Aorta (tissue), 5 donors: ENCODE results near the gene BAIAP2. TPM values are rescaled to one million over a fixed set of nuclear protein-coding genes. Genes with fewer than 3 reads are reported as not detected.
"Not testable (repeated sequence)": the region's sequence is repeated elsewhere in the genome, so short reads cannot be mapped to it uniquely, and the experiment has no call there.

Experiments
- ATAC-seq: fragments of 200-7000 bp; cut with Tn5 transposase; one replicate; pipeline ENCODE4 v1.9.1; 2022; ENCODE audit warnings: moderate library complexity; ENCODE audit not compliant: low FRiP score
- DNase-seq, 2 donors: peaks; one replicate each; pipeline ENCODE4 v3.0.0-alpha.2; 2020
- H3K27ac ChIP-seq, 2 donors: one replicate each; pipeline ENCODE4 v1.5.1; 2013; ENCODE audit warnings: low read length in 2 of 2, mild to moderate bottlenecking in 2 of 2, moderate library complexity in 2 of 2, control low read depth in 1 of 2, inconsistent platforms in 1 of 2, low read depth in 1 of 2
- H3K27me3 ChIP-seq, 2 donors: one replicate each; pipeline ENCODE4 v1.6.1; 2013; ENCODE audit warnings: control low read depth in 1 of 2, low read length in 1 of 2, mild to moderate bottlenecking in 1 of 2, moderate library complexity in 1 of 2; ENCODE audit not compliant: insufficient read depth in 2 of 2, control insufficient read depth in 1 of 2
- H3K36me3 ChIP-seq, 2 donors: one replicate each; pipeline ENCODE4 v1.6.1; 2013; ENCODE audit warnings: control low read depth in 1 of 2, low read length in 1 of 2, mild to moderate bottlenecking in 1 of 2; ENCODE audit not compliant: insufficient read depth in 2 of 2, control insufficient read depth in 1 of 2
- H3K4me1 ChIP-seq, 2 donors: one replicate each; pipeline ENCODE4 v1.6.1; 2013; ENCODE audit warnings: low read length in 2 of 2, control low read depth in 1 of 2, mild to moderate bottlenecking in 1 of 2, moderate library complexity in 1 of 2; ENCODE audit not compliant: insufficient read depth in 2 of 2, control insufficient read depth in 1 of 2
- H3K4me3 ChIP-seq, 2 donors: one replicate each; pipeline ENCODE4 v1.5.1; 2013; ENCODE audit warnings: low read length in 2 of 2, control low read depth in 1 of 2, mild to moderate bottlenecking in 1 of 2
- H3K9me3 ChIP-seq: one replicate; pipeline ENCODE4 v1.6.1; 2013; ENCODE audit warnings: mild to moderate bottlenecking, low read length; ENCODE audit not compliant: control insufficient read depth
- WGBS, 2 donors: extraction: QIAGEN DNeasy Blood & Tissue Kit; methylation state at CpG; one replicate each; pipeline ENCODE4 v1.1.7; 2013; 5-methylcytosine and 5-hydroxymethylcytosine counted together
- intact Hi-C, 2 donors: fragments of 100-400 bp; cut with DNase I; formaldehyde crosslinking; loops; one replicate each; pipeline versions ENCODE4 v1.14.2 to v1.15.0; 2022
- polyA plus RNA-seq, 2 donors: library from polyadenylated mRNA; stranded (reverse); fragments of 200-250 nt; gene quantifications; one replicate each; pipeline ENCODE4 v1.2.3, GENCODE V29; 2013
- total RNA-seq, 2 donors: library from RNA; stranded (reverse); fragmentation: NEBNext Ultra II Directional; extraction: Animal tissue kit (Norgen Biotek cat#: 25700); gene quantifications; one replicate each; pipeline ENCODE4 v1.2.1, GENCODE V29; 2021
- donor health status: healthy with polysubstance abuse.
- donor health status: Bipolar disorder and iron deficiency.
- donor health status: DM: no; HTN: no; CAD: no.
- donor health status: DM: no; HTN: no; CAD: no.
- donor health status: DM: yes; HTN: yes; CAD: no.

BAIAP2 gene
- total and polyA plus RNA-seq, 4 donors: 1.7 to 23.7 (median 14.3) TPM

DNA sequence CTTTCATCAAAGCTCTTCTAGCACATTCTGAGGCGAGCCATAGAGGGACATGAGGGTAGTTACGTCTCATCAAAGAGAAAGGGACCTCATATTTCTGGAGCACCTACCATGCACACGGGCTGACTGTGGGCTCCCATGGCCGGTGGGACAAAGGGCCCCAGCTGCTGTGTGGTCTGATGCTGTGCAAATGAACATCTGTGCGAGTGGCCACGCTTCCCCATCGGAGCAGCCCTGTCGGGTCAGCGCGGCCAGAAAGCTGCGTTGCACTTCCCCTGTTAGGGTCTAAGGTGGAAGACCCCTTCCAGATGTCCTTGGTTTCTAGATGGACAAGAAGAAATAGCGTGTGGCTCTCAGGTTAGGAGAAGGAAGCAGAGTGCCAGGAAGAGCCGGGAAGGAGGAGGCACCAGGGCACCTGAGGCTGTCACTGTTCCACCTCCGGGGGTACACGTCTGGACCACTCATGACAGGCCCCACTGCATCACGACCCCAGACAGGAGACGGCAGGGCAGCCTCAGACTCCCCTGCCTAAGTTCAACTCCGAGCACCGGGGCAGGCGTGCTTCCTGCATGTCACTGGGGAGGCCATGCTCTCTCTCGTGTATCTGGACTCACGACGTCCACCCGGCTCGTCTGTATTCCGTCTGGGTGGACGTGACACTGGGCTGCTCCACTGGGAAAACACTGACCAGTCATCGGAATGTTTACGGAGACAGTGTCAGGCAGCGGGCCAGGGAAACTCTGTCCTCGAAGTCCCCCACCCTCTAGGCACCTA is 8.5 kb upstream of the BAIAP2 start:
- intact Hi-C loops: loop anchor here in 1 of 2 donors (5.0 kb wide), 1 partner anchor 76 kb away; no protein-coding TSS in a partner anchor
- 45 to 46% methylated on average over 31 of the region's 31 CpGs for WGBS, 2 donors

DNA sequence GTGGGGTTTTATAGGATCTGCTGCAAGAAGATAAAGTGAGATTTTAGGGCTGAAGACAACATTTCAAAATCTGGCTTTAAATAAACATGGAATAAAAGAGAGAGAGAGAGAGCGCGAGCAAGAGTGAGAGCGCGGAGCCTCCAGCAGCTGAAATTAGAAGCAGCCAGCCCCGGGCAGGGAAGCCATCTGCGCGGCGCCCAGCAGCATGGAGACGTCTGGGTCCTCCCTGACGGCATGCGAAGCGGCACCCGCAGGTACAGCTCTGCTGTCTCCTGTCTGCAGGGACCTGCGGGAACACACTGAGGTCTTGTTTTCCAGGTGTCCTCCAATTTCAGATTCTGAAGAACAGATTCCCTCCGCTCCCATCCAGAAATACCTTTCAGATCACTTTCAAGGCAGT is 7.9 kb upstream of the BAIAP2 start:
- Histone ChIP-seq H3K27me3 (no peaks in the 10 kb centered on the region), H3K9me3 (no peaks in the 10 kb centered on the region), H3K4me3 (no peak overlapping the region), H3K36me3 (no peaks in the 10 kb centered on the region), H3K4me1 (peaks cover 0 to 2% of the 10 kb centered on the region in 2 donors), H3K27ac (no peak overlapping the region)
- DNase-seq (peak in 1 of 2 donors; percentile 47), ATAC-seq (no peak)
- intact Hi-C loops: loop anchor here in 1 of 2 donors (5.0 kb wide), 1 partner anchor 75 kb away; no protein-coding TSS in a partner anchor
- 16 to 19% methylated on average over 14 to 15 of the region's 15 CpGs for WGBS, 2 donors

More for the DNA sequence above, 8.5 kb upstream of the BAIAP2 start:
- peaks cover 0 to 2% of the 10 kb centered on the region in 2 donors for H3K4me1 ChIP-seq
- no peak overlapping the region for H3K27ac ChIP-seq
- ATAC-seq (no peak), DNase-seq (peak in 1 of 2 donors; percentile 43)
- no peak overlapping the region for H3K4me3 ChIP-seq
- no peaks in the 10 kb centered on the region for H3K9me3 ChIP-seq
- H3K36me3 ChIP-seq: no peaks in the 10 kb centered on the region
- no peaks in the 10 kb centered on the region for H3K27me3 ChIP-seq

DNA sequence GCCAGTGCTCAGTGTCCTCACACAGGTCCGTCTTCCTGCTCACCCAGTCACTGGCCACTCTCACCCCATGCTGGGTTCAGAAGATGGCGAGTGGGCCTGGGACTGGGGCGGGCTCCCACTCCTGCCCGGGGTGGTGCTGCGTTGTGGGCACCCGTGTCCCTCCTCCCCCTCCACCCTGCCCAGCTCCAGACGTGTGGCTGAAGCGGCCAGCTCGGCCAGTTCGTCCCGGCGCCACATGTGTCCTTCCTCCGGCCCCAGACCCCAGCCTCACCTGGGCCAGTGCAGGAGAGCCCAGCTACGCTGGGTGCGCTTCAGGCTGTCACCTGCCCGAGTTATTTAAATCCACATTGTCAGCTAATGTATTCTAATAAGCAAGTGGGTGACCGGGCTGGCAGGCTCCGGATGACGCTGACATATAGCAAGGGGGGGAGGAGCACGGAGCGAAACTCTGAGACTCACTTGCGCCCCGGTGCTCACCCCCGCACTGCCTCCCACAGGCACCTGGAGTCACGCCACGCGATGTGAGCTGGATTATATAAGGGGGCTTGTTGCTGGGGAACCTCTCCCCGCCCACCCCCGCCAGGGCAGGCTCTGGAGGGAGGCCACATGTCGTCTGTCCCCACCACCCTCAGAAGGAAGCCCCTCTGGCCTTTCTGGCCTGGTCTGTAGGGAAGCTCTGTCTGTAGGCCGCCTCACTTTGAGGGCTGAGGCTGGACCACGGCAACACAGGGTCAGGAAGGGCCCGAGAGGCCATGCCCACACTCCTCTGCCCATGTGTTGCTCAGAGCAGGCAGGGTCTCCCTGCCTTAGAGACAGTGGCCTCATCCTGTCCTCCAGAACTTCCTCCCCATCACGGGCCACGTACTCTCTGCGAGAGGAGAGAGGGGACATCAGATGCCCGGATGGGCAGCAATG is 7.1 kb upstream of the BAIAP2 start:
- H3K27ac ChIP-seq: no peak overlapping the region
- DNase-seq: peak in 1 of 2 donors; percentile 48
- no peaks in the 10 kb centered on the region for H3K9me3 ChIP-seq
- ATAC-seq: no peak
- no peaks in the 10 kb centered on the region for H3K27me3 ChIP-seq
- 50 to 51% methylated on average over 36 to 37 of the region's 37 CpGs for WGBS, 2 donors
- intact Hi-C loops: loop anchor here in 1 of 2 donors (5.0 kb wide), 1 partner anchor 74 kb away; no protein-coding TSS in a partner anchor
- H3K4me3 ChIP-seq: no peak overlapping the region
- peaks cover 0 to 2% of the 10 kb centered on the region in 2 donors for H3K4me1 ChIP-seq
- H3K36me3 ChIP-seq: no peaks in the 10 kb centered on the region

DNA sequence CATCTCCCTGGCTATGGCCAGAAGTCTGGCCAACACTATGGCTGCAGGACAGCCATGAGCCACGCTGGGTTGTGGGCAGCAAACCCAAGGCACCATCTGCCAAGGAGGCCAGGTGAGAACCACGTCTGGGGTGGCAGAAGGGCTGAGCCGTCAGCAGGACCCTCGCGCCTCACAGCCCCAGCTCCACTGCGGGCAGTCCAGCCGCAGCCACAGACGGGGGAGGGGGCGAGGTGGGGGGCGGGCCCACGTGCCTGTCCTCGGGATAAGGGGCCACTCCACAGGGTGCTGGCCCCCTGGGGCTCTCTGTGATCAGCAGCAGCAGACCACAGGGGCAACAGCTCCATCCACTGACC is 6.5 kb upstream of the BAIAP2 start:
- no peak for DNase-seq
- no peaks in the 10 kb centered on the region for H3K27me3 ChIP-seq
- intact Hi-C loops: loop anchor here in 1 of 2 donors (5.0 kb wide), 1 partner anchor 74 kb away; no protein-coding TSS in a partner anchor
- H3K4me1 ChIP-seq: peaks cover 0 to 2% of the 10 kb centered on the region in 2 donors
- ATAC-seq: no peak
- H3K36me3 ChIP-seq: no peaks in the 10 kb centered on the region
- WGBS, 2 donors: 39 to 50% methylated on average over 10 to 12 of the region's 12 CpGs
- H3K4me3 ChIP-seq: no peak overlapping the region
- no peaks in the 10 kb centered on the region for H3K9me3 ChIP-seq
- H3K27ac ChIP-seq: no peak overlapping the region

DNA sequence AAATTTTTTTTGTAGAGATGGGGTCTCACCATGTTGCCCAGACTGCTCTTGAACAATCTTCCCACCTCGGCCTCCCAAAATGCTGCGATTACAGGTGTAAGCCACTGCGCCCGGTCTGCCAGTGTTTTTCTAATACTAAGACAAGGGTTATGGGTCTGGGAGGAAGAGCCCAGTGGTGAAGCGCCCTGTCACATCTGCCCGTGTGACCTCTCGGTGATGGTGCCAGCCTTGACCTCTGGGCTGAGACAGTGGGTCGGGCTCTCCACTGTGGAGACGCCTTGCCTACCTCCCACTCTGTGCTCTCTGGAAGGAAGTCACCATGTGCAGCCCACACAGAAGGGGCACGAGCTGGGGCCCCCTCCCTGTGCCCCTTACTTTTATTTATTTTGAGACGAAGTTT is 5.1 kb upstream of the BAIAP2 start:
- Histone ChIP-seq H3K27me3 (no peaks in the 10 kb centered on the region), H3K4me1 (peaks cover 0 to 2% of the 10 kb centered on the region in 2 donors), H3K36me3 (no peaks in the 10 kb centered on the region), H3K9me3 (no peaks in the 10 kb centered on the region), H3K27ac (no peak overlapping the region), H3K4me3 (no peak overlapping the region)
- 93 to 94% methylated on average over 11 of the region's 11 CpGs for WGBS, 2 donors
- ATAC-seq: no peak
- no peak for DNase-seq
- intact Hi-C loops: loop anchor here (5.0 kb wide), 2 partner anchors 38 to 72 kb away; partner anchors contain the start of gene CHMP6 (in 1 of the 2)

DNA sequence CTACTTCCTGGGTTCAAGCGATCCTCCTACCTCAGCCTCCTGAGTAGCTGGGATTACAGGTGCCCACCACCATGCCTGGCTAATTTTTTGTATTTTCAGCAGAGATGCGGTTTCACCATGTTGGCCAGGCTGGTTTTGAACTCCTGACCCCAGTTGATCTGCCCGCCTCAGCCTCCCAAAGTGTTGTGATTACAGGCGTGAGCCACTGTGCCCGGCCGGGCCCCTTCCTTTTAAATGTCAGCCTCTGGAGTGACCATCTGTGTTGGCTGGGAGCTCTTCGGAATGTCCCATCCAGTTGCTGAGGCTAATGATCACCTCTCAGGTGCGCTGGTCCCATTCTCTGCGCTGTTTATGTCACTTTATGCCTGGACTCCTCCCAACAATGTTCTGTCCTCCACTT is 4.6 kb upstream of the BAIAP2 start:
- H3K4me1 ChIP-seq: not testable (repeated sequence)
- peak in 1 of 2 donors; percentile 53 for DNase-seq
- 95 to 99% methylated on average over 9 of the region's 9 CpGs for WGBS, 2 donors

DNA sequence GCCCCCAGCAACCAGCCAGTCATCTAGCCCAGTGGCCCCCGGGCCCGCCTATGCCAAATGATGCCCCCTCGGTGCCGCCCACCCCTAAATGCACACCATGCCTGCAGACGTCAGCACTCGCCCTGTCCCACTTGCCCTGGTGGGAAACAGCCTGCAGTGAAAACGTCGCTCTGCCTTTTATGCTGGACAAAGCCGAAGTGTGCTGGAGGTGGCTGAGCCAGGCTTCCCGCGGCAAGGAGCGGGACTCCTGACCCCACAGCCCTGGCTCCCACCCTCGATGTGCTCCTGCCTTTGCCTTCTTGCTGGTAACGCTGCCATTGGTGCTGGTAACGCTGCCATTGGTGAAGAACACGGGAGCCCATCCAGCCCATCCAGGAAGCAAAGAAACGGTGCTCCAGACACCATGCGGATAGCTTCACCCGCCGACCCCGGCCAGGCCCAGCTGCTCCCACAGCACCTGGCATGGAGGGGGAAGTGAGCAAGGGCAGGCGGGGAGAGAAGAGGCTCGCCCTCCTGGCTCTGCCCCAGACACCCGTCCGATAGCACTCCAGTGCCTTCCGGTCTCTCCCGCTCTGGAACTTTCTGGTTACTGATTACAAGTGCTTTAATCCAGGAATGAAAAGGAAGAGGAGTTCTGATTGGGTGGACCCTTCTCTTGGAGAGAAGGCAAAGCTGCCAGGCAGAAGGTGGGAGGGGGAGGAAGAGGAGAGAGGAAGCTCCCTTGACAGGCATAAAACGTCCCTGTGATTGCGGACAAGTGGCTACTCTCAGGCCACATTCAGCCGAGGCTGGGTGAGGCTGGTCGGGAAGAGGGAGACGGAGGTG is 4.0 kb upstream of the BAIAP2 start:
- WGBS, 2 donors: 89 to 90% methylated on average over 32 of the region's 32 CpGs
- Histone ChIP-seq H3K27ac (no peak overlapping the region), H3K4me1 (peaks cover 0 to 2% of the 10 kb centered on the region in 2 donors), H3K4me3 (no peak overlapping the region), H3K9me3 (no peaks in the 10 kb centered on the region), H3K27me3 (peaks cover 0 to 2% of the 10 kb centered on the region in 2 donors), H3K36me3 (no peaks in the 10 kb centered on the region)
- ATAC-seq: no peak
- intact Hi-C loops: loop anchor here in 1 of 2 donors (5.0 kb wide), 1 partner anchor 39 kb away; the partner anchor contains the start of gene CHMP6
- peak; percentile 42 to 77 for DNase-seq

More for the DNA sequence above, 4.6 kb upstream of the BAIAP2 start:
- H3K9me3 ChIP-seq, H3K36me3 ChIP-seq, H3K27me3 ChIP-seq, H3K27ac ChIP-seq, ATAC-seq, H3K4me3 ChIP-seq: not testable (repeated sequence)
- intact Hi-C loops: loop anchor here in 1 of 2 donors (5.0 kb wide), 1 partner anchor 38 kb away; the partner anchor contains the start of gene CHMP6
